T-helper 1 cell treated with Interleukin-12 subunit alpha and Interleukin-12 subunit beta and Interleukin-4 antibody, amounts not matched to agents 30 μg/mL and 1 μg/mL, for 36 hours (primary cell): ENCODE measurements around the gene GPBP1L1.

ENCODE experiments used
- H3K27ac Mint-ChIP-seq: one replicate; pipeline ENCODE4 v1.8.0; 2021; ENCODE audit warnings: mild to moderate bottlenecking, mixed read lengths
- H3K27me3 Mint-ChIP-seq: one replicate; pipeline ENCODE4 v1.8.0; 2021; ENCODE audit warnings: low read depth, mixed read lengths
- H3K36me3 Mint-ChIP-seq: one replicate; pipeline ENCODE4 v1.8.0; 2021; ENCODE audit warnings: low read depth, mixed read lengths
- H3K4me1 Mint-ChIP-seq: one replicate; pipeline ENCODE4 v1.8.0; 2021; ENCODE audit warnings: low read depth, mixed read lengths
- H3K4me3 Mint-ChIP-seq: one replicate; pipeline ENCODE4 v1.8.0; 2021; ENCODE audit warnings: mild to moderate bottlenecking, moderate library complexity, mixed read lengths
- H3K9me3 Mint-ChIP-seq: one replicate; pipeline ENCODE4 v1.8.0; 2021; ENCODE audit warnings: mixed read lengths

The GPBP1L1 gene

GRCh38 chr1:45630429-45630828 is 55.9 kb downstream of the GPBP1L1 start:
- no peaks in the 10 kb centered on the region for H3K27me3 Mint-ChIP-seq
- peaks cover 33% of the 10 kb centered on the region for H3K36me3 Mint-ChIP-seq
- no peaks in the 10 kb centered on the region for H3K9me3 Mint-ChIP-seq
- H3K4me1 Mint-ChIP-seq = no peaks in the 10 kb centered on the region
- no peak overlapping the region for H3K27ac Mint-ChIP-seq
- H3K4me3 Mint-ChIP-seq = no peak overlapping the region

- Mint-ChIP-seq H3K36me3 (peaks cover 33% of the 10 kb centered on the region), H3K27ac (no peak overlapping the region), H3K27me3 (no peaks in the 10 kb centered on the region), H3K4me1 (no peaks in the 10 kb centered on the region), H3K9me3 (no peaks in the 10 kb centered on the region), H3K4me3 (no peak overlapping the region)
Observed at GRCh38 chr1:45629035-45629434, 57.3 kb downstream of the GPBP1L1 start.

- no peaks in the 10 kb centered on the region for H3K27me3 Mint-ChIP-seq
- no peak within 1 kb of the TSS for H3K4me3 Mint-ChIP-seq
- no peaks in the 10 kb centered on the region for H3K4me1 Mint-ChIP-seq
- peaks cover 13% of the 10 kb centered on the region for H3K36me3 Mint-ChIP-seq
- H3K27ac Mint-ChIP-seq = no peak within 1 kb of the TSS
- H3K9me3 Mint-ChIP-seq = no peaks in the 10 kb centered on the region
Observed at GRCh38 chr1:45623972-45624371, 62.4 kb downstream of the GPBP1L1 start, which contains the start of gene CCDC17. Gene CCDC17 (minus strand): TSS chr1:45624054. CDS start chr1:45623909, 145 bp downstream.

GRCh38 chr1:45622524-45623394 is 63.6 kb downstream of the GPBP1L1 start:
- Mint-ChIP-seq H3K9me3 (no peaks in the 10 kb centered on the region), H3K36me3 (peaks cover 15% of the 10 kb centered on the region), H3K4me1 (no peaks in the 10 kb centered on the region), H3K27ac (no peak overlapping the region), H3K4me3 (no peak overlapping the region), H3K27me3 (no peaks in the 10 kb centered on the region)

- Mint-ChIP-seq H3K27ac (no peak overlapping the region), H3K27me3 (no peaks in the 10 kb centered on the region), H3K36me3 (peaks cover 14% of the 10 kb centered on the region)
Observed at GRCh38 chr1:45621895-45622523, 64.3 kb downstream of the GPBP1L1 start.

GRCh38 chr1:45621501-45621836 is 64.9 kb downstream of the GPBP1L1 start:
- Mint-ChIP-seq H3K27me3 (no peaks in the 10 kb centered on the region), H3K4me1 (no peaks in the 10 kb centered on the region), H3K9me3 (no peaks in the 10 kb centered on the region), H3K36me3 (peaks cover 16% of the 10 kb centered on the region), H3K4me3 (no peak overlapping the region), H3K27ac (no peak overlapping the region)

More at GRCh38 chr1:45621895-45622523, 64.3 kb downstream of the GPBP1L1 start:
- Mint-ChIP-seq H3K4me3 (no peak overlapping the region), H3K4me1 (no peaks in the 10 kb centered on the region), H3K9me3 (no peaks in the 10 kb centered on the region)

GRCh38 chr1:45620588-45621500 is 65.5 kb downstream of the GPBP1L1 start:
- peak overlapping the region; percentile 20 for H3K27ac Mint-ChIP-seq
- H3K36me3 Mint-ChIP-seq = peaks cover 22% of the 10 kb centered on the region
- no peak overlapping the region for H3K4me3 Mint-ChIP-seq
- H3K4me1 Mint-ChIP-seq = no peaks in the 10 kb centered on the region
- no peaks in the 10 kb centered on the region for H3K9me3 Mint-ChIP-seq
- H3K27me3 Mint-ChIP-seq = no peaks in the 10 kb centered on the region

- Mint-ChIP-seq H3K36me3 (peaks cover 32% of the 10 kb centered on the region), H3K27me3 (no peaks in the 10 kb centered on the region), H3K4me1 (no peaks in the 10 kb centered on the region), H3K9me3 (no peaks in the 10 kb centered on the region), H3K27ac (no peak overlapping the region), H3K4me3 (no peak overlapping the region)
Observed at GRCh38 chr1:45619149-45619921, 67.0 kb downstream of the GPBP1L1 start.

GRCh38 chr1:45617618-45618017 is 68.7 kb downstream of the GPBP1L1 start:
- H3K9me3 Mint-ChIP-seq = no peaks in the 10 kb centered on the region
- no peak overlapping the region for H3K27ac Mint-ChIP-seq
- H3K36me3 Mint-ChIP-seq = peaks cover 37% of the 10 kb centered on the region

GRCh38 chr1:45615885-45616284 is 70.4 kb downstream of the GPBP1L1 start:
- H3K27ac Mint-ChIP-seq = peak overlapping the region; percentile 15

More at GRCh38 chr1:45617618-45618017, 68.7 kb downstream of the GPBP1L1 start:
- Mint-ChIP-seq H3K4me1 (peaks cover 2% of the 10 kb centered on the region), H3K27me3 (no peaks in the 10 kb centered on the region), H3K4me3 (no peak overlapping the region)

GRCh38 chr1:45612941-45613579 is 73.3 kb downstream of the GPBP1L1 start:
- no peaks in the 10 kb centered on the region for H3K27me3 Mint-ChIP-seq
- H3K36me3 Mint-ChIP-seq = peaks cover 43% of the 10 kb centered on the region
- H3K4me3 Mint-ChIP-seq = no peak overlapping the region
- peaks cover 5% of the 10 kb centered on the region for H3K4me1 Mint-ChIP-seq
- H3K9me3 Mint-ChIP-seq = no peaks in the 10 kb centered on the region
- H3K27ac Mint-ChIP-seq = no peak overlapping the region

More at GRCh38 chr1:45615885-45616284, 70.4 kb downstream of the GPBP1L1 start:
- H3K4me3 Mint-ChIP-seq = no peak overlapping the region
- H3K36me3 Mint-ChIP-seq = peaks cover 40% of the 10 kb centered on the region
- H3K9me3 Mint-ChIP-seq = no peaks in the 10 kb centered on the region
- no peaks in the 10 kb centered on the region for H3K27me3 Mint-ChIP-seq
- peaks cover 2% of the 10 kb centered on the region for H3K4me1 Mint-ChIP-seq

- Mint-ChIP-seq H3K4me3 (no peak overlapping the region), H3K27me3 (no peaks in the 10 kb centered on the region), H3K4me1 (peaks cover 22% of the 10 kb centered on the region), H3K27ac (no peak overlapping the region), H3K9me3 (no peaks in the 10 kb centered on the region), H3K36me3 (peaks cover 44% of the 10 kb centered on the region)
Observed at GRCh38 chr1:45610589-45611226, 75.6 kb downstream of the GPBP1L1 start.
